OCI-LY3 (cell line): Measurements from ENCODE around the gene BAZ2B.

Source experiments
- H2AFZ ChIP-seq: fragments of 200-600, 300-600 bp; shearing (Covaris generic); 2 replicates; pipeline ENCODE4 v1.6.0; 2014; ENCODE audit warnings: antibody characterized with exemption, low read depth, low read length
- H3K27ac ChIP-seq: fragments of 200-600, 300-600 bp; sonication (generic); 2 replicates; pipeline ENCODE4 v1.5.1; 2014; ENCODE audit warnings: mild to moderate bottlenecking, low read length, moderate library complexity, mixed read lengths
- H3K27me3 ChIP-seq: fragments of 200-600, 300-600 bp; sonication (generic); 2 replicates; pipeline ENCODE4 v1.6.1; 2014; ENCODE audit warnings: low read depth, low read length, mixed read lengths
- H3K36me3 ChIP-seq: fragments of 200-600, 300-600 bp; sonication (generic); replicated peaks from 2 replicates; pipeline ENCODE3; 2014; ENCODE audit warnings: low read depth, low read length, mixed read lengths
- H3K4me1 ChIP-seq: fragments of 300-600, 200-600 bp; sonication (generic); 2 replicates; pipeline ENCODE4 v1.6.1; 2014; ENCODE audit warnings: low read length, mixed read lengths
- H3K4me2 ChIP-seq: fragments of 200-600, 300-600 bp; sonication (generic); 2 replicates; pipeline ENCODE4 v1.6.1; 2014; ENCODE audit warnings: low read length, mixed read lengths
- H3K4me3 ChIP-seq: fragments of 300-600, 200-600 bp; sonication (generic); 2 replicates; pipeline ENCODE4 v1.5.1; 2014; ENCODE audit warnings: antibody characterized with exemption, mild to moderate bottlenecking, low read length, moderate library complexity
- H3K79me2 ChIP-seq: fragments of 300-600, 200-600 bp; shearing (Covaris generic); 2 replicates; pipeline ENCODE4 v1.6.1; 2014; ENCODE audit warnings: mild to moderate bottlenecking, low read length, mixed read lengths
- H3K9ac ChIP-seq: fragments of 300-600, 200-600 bp; shearing (Covaris generic); 2 replicates; pipeline ENCODE4 v1.6.0; 2014; ENCODE audit warnings: mild to moderate bottlenecking, low read length, moderate library complexity
- H3K9me3 ChIP-seq: fragments of 200-600, 300-600 bp; shearing (Covaris generic); 2 replicates; pipeline ENCODE4 v1.6.1; 2014; ENCODE audit warnings: low read length, mixed read lengths; ENCODE audit not compliant: insufficient read depth
- H4K20me1 ChIP-seq: fragments of 200-600, 300-600 bp; sonication (generic); 2 replicates; pipeline ENCODE4 v1.6.1; 2016; ENCODE audit warnings: low read length, mixed read lengths; ENCODE audit not compliant: insufficient read depth
- EZH2phosphoT487 ChIP-seq: fragments of 200-600 bp; shearing (Covaris generic); IDR thresholded peaks from 2 replicates; pipeline ENCODE4 v1.6.1; 2018; ENCODE audit warnings: antibody characterized with exemption, mixed run types, low read depth
- TF ChIP-seq, protein P1 (sequence below): fragments of 200-600, 300-600 bp; sonication (generic); IDR thresholded peaks from 2 replicates; pipeline ENCODE4 v1.5.1; 2014; ENCODE audit warnings: antibody characterized with exemption, low read length, low read depth

The BAZ2B gene

DNA sequence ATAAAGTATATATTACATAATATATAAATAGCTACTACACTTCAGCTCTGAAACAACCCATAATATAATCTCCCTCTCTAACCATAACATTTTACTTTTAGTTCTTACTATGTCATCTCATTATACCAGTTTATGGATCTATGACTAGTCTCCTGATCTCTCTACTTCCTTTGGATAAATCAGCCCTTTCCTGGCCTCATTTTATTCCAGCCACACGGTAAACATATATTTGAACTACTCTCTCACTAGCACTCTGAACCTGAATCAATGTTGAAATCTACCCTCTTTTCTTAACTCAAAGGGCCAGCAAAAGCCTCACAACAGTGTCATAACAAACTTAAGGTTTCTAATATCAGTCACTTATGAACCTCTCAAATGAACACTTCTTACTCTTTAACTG lies 62.6 kb downstream of the BAZ2B start:
- Histone ChIP-seq H3K36me3 (no peaks in the 10 kb centered on the region), H3K4me2 (no peak overlapping the region), H3K27ac (no peak overlapping the region), H3K4me3 (no peak overlapping the region), H3K9ac (no peak overlapping the region), H3K9me3 (no peaks in the 10 kb centered on the region), H3K79me2 (no peaks in the 10 kb centered on the region), H3K27me3 (no peaks in the 10 kb centered on the region), H4K20me1 (no peaks in the 10 kb centered on the region), H3K4me1 (peaks cover 8% of the 10 kb centered on the region), H2AFZ (no peak overlapping the region)
- TF ChIP-seq EZH2phosphoT487 = no peak
- TF ChIP-seq, protein P1, sequence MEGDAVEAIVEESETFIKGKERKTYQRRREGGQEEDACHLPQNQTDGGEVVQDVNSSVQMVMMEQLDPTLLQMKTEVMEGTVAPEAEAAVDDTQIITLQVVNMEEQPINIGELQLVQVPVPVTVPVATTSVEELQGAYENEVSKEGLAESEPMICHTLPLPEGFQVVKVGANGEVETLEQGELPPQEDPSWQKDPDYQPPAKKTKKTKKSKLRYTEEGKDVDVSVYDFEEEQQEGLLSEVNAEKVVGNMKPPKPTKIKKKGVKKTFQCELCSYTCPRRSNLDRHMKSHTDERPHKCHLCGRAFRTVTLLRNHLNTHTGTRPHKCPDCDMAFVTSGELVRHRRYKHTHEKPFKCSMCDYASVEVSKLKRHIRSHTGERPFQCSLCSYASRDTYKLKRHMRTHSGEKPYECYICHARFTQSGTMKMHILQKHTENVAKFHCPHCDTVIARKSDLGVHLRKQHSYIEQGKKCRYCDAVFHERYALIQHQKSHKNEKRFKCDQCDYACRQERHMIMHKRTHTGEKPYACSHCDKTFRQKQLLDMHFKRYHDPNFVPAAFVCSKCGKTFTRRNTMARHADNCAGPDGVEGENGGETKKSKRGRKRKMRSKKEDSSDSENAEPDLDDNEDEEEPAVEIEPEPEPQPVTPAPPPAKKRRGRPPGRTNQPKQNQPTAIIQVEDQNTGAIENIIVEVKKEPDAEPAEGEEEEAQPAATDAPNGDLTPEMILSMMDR = no peak

DNA sequence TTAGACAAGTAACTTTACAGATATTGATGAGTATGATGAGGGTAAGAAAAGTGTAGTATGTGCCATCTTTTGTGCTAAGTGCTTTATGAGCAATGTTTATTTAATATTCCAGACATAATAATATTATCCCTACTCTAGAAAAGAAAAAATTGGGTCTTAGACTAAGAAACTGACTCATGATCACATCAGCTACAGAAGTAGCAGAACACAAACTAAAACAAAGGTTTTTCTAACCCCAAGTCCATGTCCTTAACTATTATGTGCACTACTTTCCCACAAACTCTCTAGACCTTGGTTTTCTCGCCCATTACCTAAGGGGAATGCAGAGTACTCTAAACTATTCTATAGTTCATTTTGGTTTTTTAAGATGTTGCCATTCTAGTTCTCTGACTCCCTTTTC lies 64.5 kb downstream of the BAZ2B start:
- no peak overlapping the region for H3K9ac ChIP-seq
- H3K4me2 ChIP-seq = no peak overlapping the region
- TF ChIP-seq, protein P1 = no peak
- no peak for TF ChIP-seq EZH2phosphoT487
- no peaks in the 10 kb centered on the region for H3K36me3 ChIP-seq
- peaks cover 8% of the 10 kb centered on the region for H3K4me1 ChIP-seq
- no peak overlapping the region for H2AFZ ChIP-seq
- H3K27me3 ChIP-seq = no peaks in the 10 kb centered on the region
- no peak overlapping the region for H3K27ac ChIP-seq
- no peaks in the 10 kb centered on the region for H4K20me1 ChIP-seq
- no peak overlapping the region for H3K4me3 ChIP-seq
- no peaks in the 10 kb centered on the region for H3K79me2 ChIP-seq
- H3K9me3 ChIP-seq = no peaks in the 10 kb centered on the region

DNA sequence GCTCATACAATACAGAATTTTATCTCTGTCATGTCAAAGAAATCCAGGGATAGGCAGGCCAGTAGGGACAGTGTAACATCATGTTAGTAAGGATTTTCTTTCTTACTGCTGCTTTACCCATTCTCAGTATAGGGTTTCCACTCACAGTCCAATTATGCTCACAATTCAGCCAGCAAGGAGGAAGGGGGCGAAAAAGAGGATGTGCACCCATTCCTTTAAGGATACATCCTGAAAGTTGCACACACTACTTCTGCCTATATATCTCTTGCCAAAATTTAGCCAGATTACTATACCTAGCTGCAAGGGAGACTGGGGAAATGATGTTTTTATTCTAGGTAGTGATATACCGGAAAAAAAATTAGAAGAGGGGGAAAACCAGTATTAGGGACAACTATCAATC lies 66.1 kb downstream of the BAZ2B start:
- no peak overlapping the region for H3K4me2 ChIP-seq
- no peaks in the 10 kb centered on the region for H3K9me3 ChIP-seq
- H2AFZ ChIP-seq = no peak overlapping the region
- no peak overlapping the region for H3K9ac ChIP-seq
- H3K4me1 ChIP-seq = peaks cover 8% of the 10 kb centered on the region
- no peaks in the 10 kb centered on the region for H3K27me3 ChIP-seq
- H3K4me3 ChIP-seq = no peak overlapping the region
- H3K36me3 ChIP-seq = no peaks in the 10 kb centered on the region
- TF ChIP-seq, protein P1 = no peak
- no peak for TF ChIP-seq EZH2phosphoT487
- no peaks in the 10 kb centered on the region for H4K20me1 ChIP-seq
- no peak overlapping the region for H3K27ac ChIP-seq
- H3K79me2 ChIP-seq = no peaks in the 10 kb centered on the region

DNA sequence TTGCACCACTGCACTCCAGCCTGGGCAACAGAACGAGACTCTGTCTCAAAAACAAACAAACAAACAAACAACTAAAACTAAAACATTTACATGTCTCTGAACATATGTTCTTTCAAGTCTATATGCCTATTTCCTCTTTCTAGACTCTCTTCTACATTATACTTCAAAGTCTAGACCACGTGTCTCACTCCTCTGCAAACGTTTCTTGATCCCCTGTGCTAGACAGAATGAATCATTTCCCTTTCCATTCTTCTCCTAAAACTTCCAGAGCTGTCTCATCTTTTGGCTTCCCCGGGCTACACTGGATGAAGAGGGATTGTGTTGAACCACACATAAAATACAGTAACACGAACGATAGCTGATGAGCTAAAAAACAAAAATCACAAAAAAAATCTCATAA lies 67.1 kb downstream of the BAZ2B start:
- Histone ChIP-seq H3K9me3 (no peaks in the 10 kb centered on the region), H3K4me1 (peaks cover 8% of the 10 kb centered on the region), H3K4me2 (no peak overlapping the region), H3K79me2 (no peaks in the 10 kb centered on the region), H3K27me3 (no peaks in the 10 kb centered on the region), H3K36me3 (no peaks in the 10 kb centered on the region), H3K9ac (no peak overlapping the region), H2AFZ (no peak overlapping the region), H3K4me3 (no peak overlapping the region), H4K20me1 (no peaks in the 10 kb centered on the region), H3K27ac (no peak overlapping the region)
- no peak for TF ChIP-seq EZH2phosphoT487
- TF ChIP-seq, protein P1 = no peak
